Peyer's patch (tissue), 4 donors: ENCODE measurements around the gene TSPAN17. TPM values are rescaled to one million over a fixed set of nuclear protein-coding genes. Genes with fewer than 3 reads are reported as not detected.

ENCODE experiments used
- DNase-seq, 3 donors: peaks; one replicate each; pipeline ENCODE4 v3.0.0-alpha.2; 2017 to 2019
- H3K27ac ChIP-seq, 4 donors: fragments of 200-600 bp; sonication (generic); one replicate each; pipeline ENCODE4 v1.5.1; 2016 to 2019
- H3K27me3 ChIP-seq, 2 donors: fragments of 200-600 bp; sonication (generic); one replicate each; pipeline ENCODE4 v1.5.1; 2019
- H3K36me3 ChIP-seq, 3 donors: fragments of 200-600 bp; sonication (generic); one replicate each; pipeline ENCODE4 v1.5.1; 2016 to 2019
- H3K4me1 ChIP-seq, 4 donors: fragments of 200-600 bp; sonication (generic); one replicate each; pipeline ENCODE4 v1.5.1; 2016 to 2019
- H3K4me3 ChIP-seq, 4 donors: fragments of 200-600 bp; sonication (generic); 1 replicate in 3 of 4; 2 replicates in 1 of 4; pipeline ENCODE4 v1.5.1; 2016 to 2019; ENCODE audit warnings: mild to moderate bottlenecking in 1 of 4
- H3K9me3 ChIP-seq, 4 donors: fragments of 200-600 bp; sonication (generic); one replicate each; pipeline ENCODE4 v1.5.1; 2016 to 2019; ENCODE audit warnings: mild to moderate bottlenecking in 1 of 4
- POLR2A ChIP-seq, 2 donors: fragments of 450-650 bp; IDR thresholded peaks; one replicate each; pipeline ENCODE4 v1.5.1; 2017; ENCODE audit warnings: antibody characterized with exemption in 2 of 2, mild to moderate bottlenecking in 2 of 2, moderate library complexity in 2 of 2
- total RNA-seq, 4 donors: library from RNA; depleted of rRNA; stranded (reverse); fragments of >200 nt; gene quantifications; one replicate each; pipeline ENCODE4 v1.1.0, GENCODE V29; 2016
- TF ChIP-seq, protein P1 (sequence below), 6 experiments: fragments of 450-650 bp in 4 of 6; fragments of 200-600 bp in 2 of 6; sonication (generic) in 1 of 6; IDR thresholded peaks; one replicate each; pipeline ENCODE4 v1.5.1; 2017 to 2019; ENCODE audit warnings: antibody characterized with exemption in 6 of 6, mild to moderate bottlenecking in 3 of 6, moderate library complexity in 1 of 6

Gene TSPAN17
- total RNA-seq, 4 donors from 2014 or later, result 25.4 to 33.8 (median 28.7) TPM

DNA sequence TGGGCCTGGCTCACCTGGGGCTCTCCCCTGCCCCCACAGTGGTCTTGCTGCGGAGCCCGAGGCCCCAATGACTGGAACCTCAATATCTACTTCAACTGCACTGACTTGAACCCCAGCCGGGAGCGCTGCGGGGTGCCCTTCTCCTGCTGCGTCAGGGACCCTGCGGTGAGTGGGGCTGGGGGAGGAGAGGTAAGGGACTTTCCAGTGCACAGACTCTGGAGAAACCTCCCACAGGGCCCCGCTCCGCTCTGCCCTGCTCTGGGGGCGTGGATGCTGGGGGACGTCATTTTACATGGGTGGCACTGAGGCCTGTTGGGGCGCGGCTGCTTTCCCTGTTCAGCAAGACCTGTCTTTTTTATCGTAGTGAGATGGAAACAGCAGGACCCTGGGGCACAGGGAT is 7.6 kb downstream of the TSPAN17 start:
- H3K4me1 ChIP-seq, result peaks cover 0 to 17% (median 14%) of the 10 kb centered on the region in 4 donors
- no peak for DNase-seq
- H3K36me3 ChIP-seq, result peaks cover 0 to 22% (median 0%) of the 10 kb centered on the region in 3 donors
- no peaks in the 10 kb centered on the region for H3K9me3 ChIP-seq
- no peaks in the 10 kb centered on the region for H3K27me3 ChIP-seq
- TF ChIP-seq, protein P1, sequence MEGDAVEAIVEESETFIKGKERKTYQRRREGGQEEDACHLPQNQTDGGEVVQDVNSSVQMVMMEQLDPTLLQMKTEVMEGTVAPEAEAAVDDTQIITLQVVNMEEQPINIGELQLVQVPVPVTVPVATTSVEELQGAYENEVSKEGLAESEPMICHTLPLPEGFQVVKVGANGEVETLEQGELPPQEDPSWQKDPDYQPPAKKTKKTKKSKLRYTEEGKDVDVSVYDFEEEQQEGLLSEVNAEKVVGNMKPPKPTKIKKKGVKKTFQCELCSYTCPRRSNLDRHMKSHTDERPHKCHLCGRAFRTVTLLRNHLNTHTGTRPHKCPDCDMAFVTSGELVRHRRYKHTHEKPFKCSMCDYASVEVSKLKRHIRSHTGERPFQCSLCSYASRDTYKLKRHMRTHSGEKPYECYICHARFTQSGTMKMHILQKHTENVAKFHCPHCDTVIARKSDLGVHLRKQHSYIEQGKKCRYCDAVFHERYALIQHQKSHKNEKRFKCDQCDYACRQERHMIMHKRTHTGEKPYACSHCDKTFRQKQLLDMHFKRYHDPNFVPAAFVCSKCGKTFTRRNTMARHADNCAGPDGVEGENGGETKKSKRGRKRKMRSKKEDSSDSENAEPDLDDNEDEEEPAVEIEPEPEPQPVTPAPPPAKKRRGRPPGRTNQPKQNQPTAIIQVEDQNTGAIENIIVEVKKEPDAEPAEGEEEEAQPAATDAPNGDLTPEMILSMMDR (IDR thresholded peaks at IDR 0.05), result no peak
- TF ChIP-seq POLR2A (IDR thresholded peaks at IDR 0.05), result no peak
- H3K27ac ChIP-seq, result no peak overlapping the region
- no peak overlapping the region for H3K4me3 ChIP-seq

DNA sequence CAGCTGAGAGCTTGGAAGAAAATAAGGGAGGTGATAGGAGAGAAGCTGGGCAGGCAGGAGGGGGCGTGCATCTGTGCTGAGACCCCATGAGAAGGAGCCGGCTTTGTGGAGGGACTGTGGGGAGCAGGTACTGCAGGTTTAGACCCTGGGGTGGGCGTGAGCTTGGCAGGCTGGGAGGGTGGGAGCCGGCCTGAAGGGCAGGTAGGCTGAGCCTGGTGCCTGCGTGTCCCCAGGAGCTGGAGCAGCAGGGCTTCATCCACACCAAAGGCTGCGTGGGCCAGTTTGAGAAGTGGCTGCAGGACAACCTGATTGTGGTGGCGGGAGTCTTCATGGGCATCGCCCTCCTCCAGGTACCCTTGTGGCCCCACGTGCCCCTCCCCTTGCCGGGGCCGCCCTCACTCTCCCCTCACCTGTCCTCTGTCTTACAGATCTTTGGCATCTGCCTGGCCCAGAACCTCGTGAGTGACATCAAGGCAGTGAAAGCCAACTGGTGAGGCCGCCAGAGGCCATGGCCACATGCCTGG is 9.2 kb downstream of the TSPAN17 start:
- Histone ChIP-seq H3K36me3 (peaks cover 0 to 22% (median 0%) of the 10 kb centered on the region in 3 donors), H3K4me3 (no peak overlapping the region), H3K4me1 (peaks cover 0 to 22% (median 17%) of the 10 kb centered on the region in 4 donors), H3K27me3 (no peaks in the 10 kb centered on the region), H3K9me3 (no peaks in the 10 kb centered on the region), H3K27ac (no peak overlapping the region)
- no peak for TF ChIP-seq POLR2A (IDR thresholded peaks at IDR 0.05)
- TF ChIP-seq, protein P1 (IDR thresholded peaks at IDR 0.05), result no peak
- no peak for DNase-seq

DNA sequence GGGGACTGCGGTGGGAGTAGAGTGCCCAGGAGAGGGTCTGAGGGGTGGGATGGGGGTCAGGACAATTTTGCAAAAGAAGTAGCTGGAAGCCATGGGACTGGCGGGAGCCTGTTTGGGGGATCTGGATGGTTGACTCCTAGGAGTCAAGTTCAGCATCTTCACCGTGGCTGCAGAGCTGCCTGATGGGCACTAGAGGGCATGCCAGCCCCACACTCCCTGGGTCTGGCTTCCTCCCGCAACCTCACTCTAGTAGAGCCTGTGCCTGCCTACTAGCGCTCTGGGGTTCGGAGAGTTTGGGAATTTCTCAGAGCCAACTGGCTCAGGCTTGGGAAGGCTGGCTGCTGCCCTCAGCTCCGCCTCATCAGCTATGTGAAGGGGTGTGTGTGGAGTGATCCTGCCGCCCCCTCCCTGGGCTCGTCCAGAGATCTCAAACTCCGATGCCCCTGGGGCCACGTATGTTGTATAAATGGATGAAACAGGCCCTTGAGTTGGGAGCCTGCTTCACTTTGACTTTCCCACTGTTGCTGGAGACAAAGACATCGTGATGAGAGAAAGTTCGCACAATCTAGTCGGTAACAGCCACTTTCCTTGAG is 10.8 kb downstream of the TSPAN17 start:
- H3K27me3 ChIP-seq, result no peaks in the 10 kb centered on the region
- H3K4me3 ChIP-seq, result no peak overlapping the region
- H3K4me1 ChIP-seq, result peaks cover 0 to 22% (median 17%) of the 10 kb centered on the region in 4 donors
- no peaks in the 10 kb centered on the region for H3K9me3 ChIP-seq
- H3K36me3 ChIP-seq, result peaks cover 0 to 14% (median 0%) of the 10 kb centered on the region in 3 donors
- TF ChIP-seq POLR2A (IDR thresholded peaks at IDR 0.05), result no peak
- TF ChIP-seq, protein P1 (IDR thresholded peaks at IDR 0.05), result peak; percentile 36 to 83 (median 74)
- peak; percentile 65 to 85 (median 80) for DNase-seq
- H3K27ac ChIP-seq, result peak overlapping the region in 1 of 4 donors; percentile 67

DNA sequence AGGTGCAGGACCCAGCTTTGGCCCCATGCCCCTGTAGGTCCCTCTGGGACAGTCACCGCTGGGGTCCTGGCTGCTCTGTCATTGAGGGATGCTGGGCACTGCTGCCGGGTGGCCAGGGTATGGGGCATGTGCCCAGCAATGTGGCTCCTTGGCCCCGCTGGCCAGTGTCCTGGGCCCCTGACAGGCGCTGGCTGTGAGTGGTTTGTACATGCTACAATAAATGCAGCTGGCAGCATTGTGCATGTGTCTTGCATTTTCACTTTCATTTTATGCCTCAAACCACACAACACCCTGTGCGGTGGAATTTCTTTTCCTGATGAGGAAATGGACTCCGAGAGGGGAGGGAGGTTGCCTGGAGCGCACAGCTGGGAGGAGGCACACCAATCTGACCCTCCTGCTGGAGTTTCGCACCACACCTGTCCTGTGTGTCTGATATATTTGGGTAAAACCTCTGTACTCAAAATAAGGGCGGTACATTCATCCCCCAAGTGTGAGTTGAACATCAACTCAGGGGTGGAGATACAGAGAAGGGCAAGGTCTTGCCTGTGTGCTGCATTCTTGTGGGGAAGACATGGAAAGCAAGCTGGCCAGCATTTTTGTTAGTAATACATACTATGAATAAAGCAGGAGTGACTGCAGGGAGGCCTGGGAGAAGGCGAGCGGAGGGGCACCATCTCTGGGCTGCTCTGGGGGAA is 11.7 kb downstream of the TSPAN17 start:
- Histone ChIP-seq H3K36me3 (peaks cover 0 to 9% (median 0%) of the 10 kb centered on the region in 3 donors), H3K27ac (peak overlapping the region in 3 of 4 donors; percentile 11 to 67 (median 40)), H3K4me3 (peak overlapping the region in 3 of 4 donors; percentile 23 to 48 (median 36)), H3K27me3 (no peaks in the 10 kb centered on the region), H3K4me1 (peaks cover 0 to 21% (median 15%) of the 10 kb centered on the region in 4 donors), H3K9me3 (no peaks in the 10 kb centered on the region)
- TF ChIP-seq POLR2A (IDR thresholded peaks at IDR 0.05), result no peak
- TF ChIP-seq, protein P1 (IDR thresholded peaks at IDR 0.05), result no peak
- DNase-seq, result peak in 2 of 3 donors; percentile 37 to 63

DNA sequence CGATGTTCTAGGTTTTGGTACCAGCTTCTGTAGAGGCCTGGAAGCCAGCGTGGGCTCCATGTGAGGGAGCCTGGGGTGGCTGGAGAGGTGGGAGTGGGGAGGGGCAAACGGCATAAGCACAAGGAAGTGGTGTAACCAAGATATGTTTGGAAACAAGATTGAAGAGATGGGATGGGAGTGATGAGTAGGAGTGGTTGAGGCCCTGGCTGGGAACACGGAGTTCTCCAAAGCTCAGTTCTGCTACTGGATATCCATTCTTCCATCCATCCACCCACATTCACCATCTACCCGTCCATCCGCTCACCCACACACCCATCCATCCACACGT is 12.2 kb downstream of the TSPAN17 start:
- Histone ChIP-seq H3K9me3 (no peaks in the 10 kb centered on the region), H3K27ac (peak overlapping the region in 1 of 4 donors; percentile 67), H3K4me1 (peaks cover 0 to 21% (median 15%) of the 10 kb centered on the region in 4 donors), H3K36me3 (peaks cover 0 to 9% (median 0%) of the 10 kb centered on the region in 3 donors), H3K27me3 (no peaks in the 10 kb centered on the region), H3K4me3 (no peak overlapping the region)
- DNase-seq, result no peak
- TF ChIP-seq POLR2A (IDR thresholded peaks at IDR 0.05), result no peak
- TF ChIP-seq, protein P1 (IDR thresholded peaks at IDR 0.05), result no peak
